Activated T-helper 1 cell treated with anti-CD3 and anti-CD28 coated beads, Interleukin-12 subunit alpha, Interleukin-12 subunit beta, Interleukin-2, Interleukin-4 antibody, amounts not matched to agents 30 ng/mL and 10 ng/mL and 1 ng/mL, durations not matched to agents 14 hours and 24 hours and 36 hours (primary cell): ENCODE results near the gene TPST2. TPM values are rescaled to one million over a fixed set of nuclear protein-coding genes. Genes with fewer than 3 reads are reported as not detected.

Experiments used
- DNase-seq: peaks from one replicate; pipeline ENCODE4 v3.0.0; 2021; ENCODE audit warnings: low spot score
- H3K27ac Mint-ChIP-seq: one replicate; pipeline ENCODE4 v1.8.0; 2021; ENCODE audit warnings: mild to moderate bottlenecking, mixed read lengths
- H3K27me3 Mint-ChIP-seq: one replicate; pipeline ENCODE4 v1.8.0; 2022; ENCODE audit warnings: mild to moderate bottlenecking, moderate library complexity, mixed read lengths; ENCODE audit not compliant: insufficient read depth
- H3K36me3 Mint-ChIP-seq: one replicate; pipeline ENCODE4 v1.8.0; 2021; ENCODE audit warnings: low read depth, mixed read lengths
- H3K4me1 Mint-ChIP-seq: one replicate; pipeline ENCODE4 v1.8.0; 2021; ENCODE audit warnings: low read depth, mixed read lengths
- H3K4me3 Mint-ChIP-seq: one replicate; pipeline ENCODE4 v1.8.0; 2021; ENCODE audit warnings: mild to moderate bottlenecking, moderate library complexity, mixed read lengths
- H3K9me3 Mint-ChIP-seq: one replicate; pipeline ENCODE4 v1.8.0; 2021; ENCODE audit warnings: mixed read lengths
- intact Hi-C: fragments of 100-400 bp; cut with micrococcal nuclease; formaldehyde crosslinking; loops from one replicate; pipeline ENCODE4 v1.15.1; 2024
- total RNA-seq: library from RNA; stranded (reverse); gene quantifications from 2 replicates; pipeline ENCODE4 v1.2.3, GENCODE V29; 2022

TPST2 gene
- total RNA-seq, 1 donor from 2014 or later, result 36.1 TPM

DNA sequence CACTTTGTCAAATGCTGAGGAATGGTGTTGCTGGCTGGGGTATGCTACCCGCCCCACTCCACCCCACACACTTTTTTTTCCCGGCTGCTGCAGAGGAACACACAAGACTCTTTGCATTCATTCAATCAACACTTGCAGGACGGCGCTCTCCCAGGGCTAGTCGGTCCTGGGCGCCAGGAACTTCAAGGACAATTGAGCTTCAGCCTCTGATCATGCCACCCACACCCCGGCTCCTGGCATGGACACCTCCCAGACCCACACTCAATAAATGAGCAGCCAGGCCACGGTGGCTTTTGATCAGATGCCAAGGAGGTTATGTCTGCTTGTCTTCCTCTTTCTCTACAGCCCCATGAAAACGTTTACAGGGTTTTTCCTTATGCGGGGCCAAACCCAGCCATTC is 19.8 kb downstream of the TPST2 start:
- Mint-ChIP-seq H3K4me1 (peaks cover 66% of the 10 kb centered on the region), H3K4me3 (no peak overlapping the region), H3K27me3 (no peaks in the 10 kb centered on the region), H3K9me3 (no peaks in the 10 kb centered on the region), H3K36me3 (peaks cover 38% of the 10 kb centered on the region), H3K27ac (no peak overlapping the region)
- no peak for DNase-seq
- intact Hi-C loops, result no loop called here

- H3K36me3 Mint-ChIP-seq, result peaks cover 27% of the 10 kb centered on the region
- H3K4me1 Mint-ChIP-seq, result peaks cover 71% of the 10 kb centered on the region
Observed at GRCh38 chr22:26568207-26568706, 21.7 kb downstream of the TPST2 start.

GRCh38 chr22:26567610-26568009 is 22.3 kb downstream of the TPST2 start:
- no peaks in the 10 kb centered on the region for H3K9me3 Mint-ChIP-seq

More at GRCh38 chr22:26568207-26568706, 21.7 kb downstream of the TPST2 start:
- H3K27ac Mint-ChIP-seq, result no peak overlapping the region
- H3K9me3 Mint-ChIP-seq, result no peaks in the 10 kb centered on the region
- no peaks in the 10 kb centered on the region for H3K27me3 Mint-ChIP-seq
- no peak overlapping the region for H3K4me3 Mint-ChIP-seq
- DNase-seq, result no peak
- intact Hi-C loops, result no loop called here

DNA sequence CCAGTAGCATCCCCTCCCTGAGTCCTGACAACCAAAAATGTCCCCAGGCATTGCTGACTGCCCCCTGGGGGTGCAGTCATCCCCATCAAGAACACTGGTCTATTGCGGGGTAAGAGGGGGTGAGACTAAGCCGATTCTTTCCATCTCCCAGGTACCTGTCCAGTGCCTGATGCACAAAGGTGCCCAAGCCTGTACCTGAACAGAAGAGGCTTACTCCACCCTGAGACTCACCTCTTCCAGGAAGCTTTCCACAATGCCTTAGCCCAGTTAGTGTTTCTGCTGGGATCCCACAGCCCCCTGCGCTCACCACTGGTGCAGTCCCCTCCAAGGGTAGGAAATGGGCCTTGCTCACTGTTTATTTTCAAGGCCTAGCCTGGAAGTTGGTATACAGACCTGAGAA is 22.9 kb downstream of the TPST2 start:
- intact Hi-C loops, result no loop called here
- Mint-ChIP-seq H3K36me3 (peaks cover 18% of the 10 kb centered on the region), H3K27me3 (no peaks in the 10 kb centered on the region), H3K4me3 (no peak overlapping the region), H3K4me1 (peaks cover 73% of the 10 kb centered on the region), H3K27ac (no peak overlapping the region), H3K9me3 (no peaks in the 10 kb centered on the region)
- no peak for DNase-seq

More at GRCh38 chr22:26567610-26568009, 22.3 kb downstream of the TPST2 start:
- Mint-ChIP-seq H3K36me3 (peaks cover 20% of the 10 kb centered on the region), H3K4me1 (peaks cover 71% of the 10 kb centered on the region), H3K27ac (no peak overlapping the region), H3K27me3 (no peaks in the 10 kb centered on the region), H3K4me3 (no peak overlapping the region)
- intact Hi-C loops, result no loop called here
- DNase-seq, result no peak

GRCh38 chr22:26565889-26566288 is 24.0 kb downstream of the TPST2 start:
- DNase-seq, result no peak
- intact Hi-C loops, result no loop called here
- Mint-ChIP-seq H3K27me3 (no peaks in the 10 kb centered on the region), H3K27ac (no peak overlapping the region), H3K4me1 (peaks cover 62% of the 10 kb centered on the region), H3K36me3 (peaks cover 16% of the 10 kb centered on the region), H3K4me3 (no peak overlapping the region), H3K9me3 (no peaks in the 10 kb centered on the region)

- intact Hi-C loops, result no loop called here
- H3K27ac Mint-ChIP-seq, result no peak overlapping the region
- no peak for DNase-seq
Observed at GRCh38 chr22:26565181-26565580, 24.8 kb downstream of the TPST2 start.

GRCh38 chr22:26564672-26565071 is 25.3 kb downstream of the TPST2 start:
- H3K27ac Mint-ChIP-seq, result no peak overlapping the region

More at GRCh38 chr22:26565181-26565580, 24.8 kb downstream of the TPST2 start:
- H3K36me3 Mint-ChIP-seq, result peaks cover 9% of the 10 kb centered on the region
- no peaks in the 10 kb centered on the region for H3K27me3 Mint-ChIP-seq
- H3K4me3 Mint-ChIP-seq, result no peak overlapping the region
- no peaks in the 10 kb centered on the region for H3K9me3 Mint-ChIP-seq
- peaks cover 55% of the 10 kb centered on the region for H3K4me1 Mint-ChIP-seq

GRCh38 chr22:26564181-26564580 is 25.8 kb downstream of the TPST2 start:
- Mint-ChIP-seq H3K4me1 (peaks cover 51% of the 10 kb centered on the region), H3K27me3 (no peaks in the 10 kb centered on the region), H3K36me3 (peaks cover 9% of the 10 kb centered on the region), H3K27ac (no peak overlapping the region), H3K9me3 (no peaks in the 10 kb centered on the region), H3K4me3 (no peak overlapping the region)
- no peak for DNase-seq
- intact Hi-C loops, result no loop called here

More at GRCh38 chr22:26564672-26565071, 25.3 kb downstream of the TPST2 start:
- Mint-ChIP-seq H3K4me1 (peaks cover 53% of the 10 kb centered on the region), H3K36me3 (peaks cover 7% of the 10 kb centered on the region), H3K4me3 (no peak overlapping the region), H3K27me3 (no peaks in the 10 kb centered on the region), H3K9me3 (no peaks in the 10 kb centered on the region)
- DNase-seq, result no peak
- intact Hi-C loops, result no loop called here

- intact Hi-C loops, result no loop called here
- H3K4me1 Mint-ChIP-seq, result peaks cover 45% of the 10 kb centered on the region
- H3K27me3 Mint-ChIP-seq, result no peaks in the 10 kb centered on the region
- H3K9me3 Mint-ChIP-seq, result no peaks in the 10 kb centered on the region
- peaks cover 8% of the 10 kb centered on the region for H3K36me3 Mint-ChIP-seq
- DNase-seq, result no peak
- no peak overlapping the region for H3K27ac Mint-ChIP-seq
- H3K4me3 Mint-ChIP-seq, result no peak overlapping the region
Observed at GRCh38 chr22:26563022-26563421, 26.9 kb downstream of the TPST2 start.

DNA sequence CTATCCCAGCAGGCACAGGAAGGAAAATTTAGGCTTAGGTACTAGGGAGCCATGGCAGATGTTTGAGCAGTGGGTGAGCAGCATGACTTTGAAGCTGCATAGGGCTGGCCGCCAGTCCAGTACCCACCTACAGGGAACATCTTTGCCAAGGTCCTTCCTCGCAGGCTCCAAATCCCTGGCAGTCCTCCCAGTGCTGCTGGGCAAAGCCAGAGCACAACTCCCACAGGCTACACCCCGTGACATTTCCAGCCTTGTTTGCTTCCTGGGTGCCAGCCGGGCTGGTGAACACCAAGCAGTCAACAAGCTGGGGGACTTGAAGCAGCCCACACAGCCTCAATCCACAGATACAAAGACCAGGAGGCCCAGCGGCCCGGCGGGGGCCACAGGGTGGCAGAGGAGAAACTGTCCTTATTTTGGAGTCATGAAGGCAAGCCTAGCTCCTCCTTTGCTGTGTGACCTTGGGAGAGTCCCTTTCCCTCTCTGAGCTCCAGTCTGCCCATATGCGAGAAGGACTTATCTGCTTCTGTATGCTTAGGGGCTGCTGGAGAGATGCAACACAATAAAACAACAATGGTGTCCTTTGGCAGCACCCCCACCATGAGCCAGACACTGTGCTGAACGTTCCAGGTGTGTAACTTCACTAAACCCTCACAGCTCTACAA is 28.0 kb downstream of the TPST2 start:
- intact Hi-C loops, result no loop called here
- Mint-ChIP-seq H3K27ac (no peak overlapping the region), H3K4me3 (no peak overlapping the region), H3K27me3 (no peaks in the 10 kb centered on the region), H3K4me1 (peaks cover 45% of the 10 kb centered on the region), H3K9me3 (no peaks in the 10 kb centered on the region), H3K36me3 (peaks cover 8% of the 10 kb centered on the region)
- no peak for DNase-seq

DNA sequence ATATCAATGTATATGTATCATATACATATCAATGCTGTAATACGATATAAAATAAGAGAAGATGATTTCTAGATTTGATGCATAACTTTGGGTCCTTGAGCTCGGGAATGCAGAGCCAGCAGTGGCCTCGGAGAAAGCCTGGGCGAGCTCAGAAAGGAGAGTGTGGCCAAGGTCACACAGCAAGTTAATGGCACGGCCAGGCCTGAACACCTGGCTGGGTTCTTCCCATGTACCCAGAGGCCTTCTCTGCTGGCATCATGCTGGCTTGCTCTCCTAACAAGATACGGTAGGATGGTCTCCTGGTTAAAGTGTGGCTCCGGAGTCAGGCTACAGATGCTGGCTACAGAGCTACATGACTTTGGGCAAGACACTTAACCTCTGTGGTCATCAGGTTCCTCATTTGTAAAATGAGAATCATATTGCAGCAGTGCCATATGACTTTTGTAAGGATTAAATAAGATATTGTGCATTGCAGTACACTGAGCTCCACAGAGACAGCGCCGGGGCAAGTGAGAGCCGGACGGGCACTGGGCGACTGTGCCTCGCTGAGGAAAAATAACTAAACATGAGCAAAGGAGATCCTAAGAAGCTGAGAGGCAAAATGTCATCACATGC is 29.9 kb downstream of the TPST2 start:
- Mint-ChIP-seq H3K27ac (no peak overlapping the region), H3K4me3 (no peak overlapping the region), H3K4me1 (peaks cover 40% of the 10 kb centered on the region), H3K9me3 (no peaks in the 10 kb centered on the region), H3K36me3 (peaks cover 8% of the 10 kb centered on the region), H3K27me3 (no peaks in the 10 kb centered on the region)
- DNase-seq, result no peak
- intact Hi-C loops, result no loop called here

DNA sequence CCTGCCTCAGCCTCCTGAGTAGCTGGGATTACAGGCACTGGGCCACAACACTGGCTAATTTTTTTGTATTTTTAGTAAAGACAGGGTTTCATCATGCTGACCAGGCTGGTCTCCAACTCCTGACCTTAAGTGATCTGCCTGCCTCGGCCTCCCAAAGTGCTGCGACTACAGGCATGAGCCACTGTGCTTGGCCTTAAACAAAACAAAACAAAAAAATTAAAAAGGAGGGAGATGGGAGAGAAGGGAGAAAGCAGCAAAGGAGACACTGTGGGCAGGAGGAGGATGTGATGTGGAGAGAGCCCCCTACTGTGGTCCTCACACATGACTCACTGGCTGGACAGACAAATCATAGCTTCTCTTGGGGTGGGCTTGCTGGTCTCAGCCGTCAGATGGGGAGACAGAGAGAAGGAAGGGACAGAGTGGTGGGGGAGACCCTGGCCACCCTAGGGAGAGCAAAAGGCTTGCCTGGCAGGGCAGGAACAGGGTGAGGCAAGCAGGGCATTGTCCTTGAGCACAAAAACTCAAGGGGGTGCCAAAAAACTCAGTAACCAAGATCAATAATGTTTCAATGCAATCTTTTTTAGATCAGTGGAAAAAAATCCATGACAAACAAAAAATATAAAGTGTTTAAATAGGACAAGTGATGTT is 31.6 kb downstream of the TPST2 start:
- H3K4me1 Mint-ChIP-seq, result peaks cover 33% of the 10 kb centered on the region
- no peaks in the 10 kb centered on the region for H3K27me3 Mint-ChIP-seq
- intact Hi-C loops, result no loop called here
- H3K27ac Mint-ChIP-seq, result no peak overlapping the region
- H3K36me3 Mint-ChIP-seq, result peaks cover 11% of the 10 kb centered on the region
- no peaks in the 10 kb centered on the region for H3K9me3 Mint-ChIP-seq
- no peak overlapping the region for H3K4me3 Mint-ChIP-seq
- DNase-seq, result no peak

DNA sequence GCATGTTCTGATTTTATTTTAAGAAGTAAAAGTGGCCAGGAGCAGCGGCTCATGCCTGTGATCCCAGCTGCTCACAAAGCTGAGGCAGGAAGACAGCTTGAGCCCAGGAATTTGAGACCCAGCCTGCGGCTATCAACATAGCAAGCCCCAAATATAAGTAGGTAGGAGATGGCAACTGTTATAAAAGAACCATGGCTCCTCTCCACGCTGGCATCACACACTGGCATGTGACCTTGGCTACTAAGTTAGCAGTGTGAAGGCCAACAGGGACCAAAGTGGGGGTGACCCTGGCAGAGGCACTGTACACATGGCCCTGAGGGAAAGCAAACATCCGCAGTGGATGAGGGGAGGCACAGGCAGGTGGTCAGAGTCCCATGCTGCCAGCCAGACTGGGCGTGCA is 33.0 kb downstream of the TPST2 start:
- H3K4me1 Mint-ChIP-seq, result peaks cover 26% of the 10 kb centered on the region
- no peak overlapping the region for H3K4me3 Mint-ChIP-seq
- no peak for DNase-seq
- no peaks in the 10 kb centered on the region for H3K9me3 Mint-ChIP-seq
- peaks cover 11% of the 10 kb centered on the region for H3K36me3 Mint-ChIP-seq
- intact Hi-C loops, result no loop called here
- no peak overlapping the region for H3K27ac Mint-ChIP-seq
- no peaks in the 10 kb centered on the region for H3K27me3 Mint-ChIP-seq
